ENCODE results near the gene F2RL1.

Gene F2RL1

DNA sequence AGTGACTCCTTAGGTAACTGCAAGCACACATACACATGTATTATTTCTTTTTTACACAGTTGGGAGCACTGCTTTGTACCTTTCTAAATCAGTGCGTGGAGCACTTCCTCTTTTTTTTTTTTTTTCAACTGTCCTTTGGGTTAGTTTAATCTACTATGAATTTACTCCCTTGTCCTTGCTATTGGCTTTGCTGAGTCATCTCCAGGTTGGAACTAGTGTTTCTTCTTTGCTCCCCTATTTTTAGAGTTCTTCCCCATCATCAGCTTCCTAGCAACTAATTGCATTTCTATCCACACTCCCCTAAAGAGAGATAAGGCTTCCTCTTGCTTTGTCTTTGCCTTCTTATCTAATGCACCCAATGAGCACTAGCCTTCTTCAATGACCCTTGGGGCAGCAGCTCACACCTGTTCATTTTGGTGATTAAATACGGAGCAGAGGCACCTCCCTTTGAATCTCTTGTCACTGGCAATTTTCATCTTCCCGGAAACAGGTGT is 55.3 kb downstream of the F2RL1 start:
- DNase-seq (ENCODE audit: low read depth): no peak
- H3K4me3 ChIP-seq (ENCODE audit: low read length): no peak overlapping the region
- TF ChIP-seq CTCF (IDR thresholded peaks at IDR 0.05; ENCODE audit: insufficient read depth, low read depth, low read length, missing control alignments): no peak
